OCI-M2 (cell line): ENCODE data around the gene ZNF814.
A peak's percentile ranks its signal among the peaks of the same experiment; 100 is the strongest.
"Not testable (repeated sequence)": the region's sequence is repeated elsewhere in the genome, so short reads cannot be mapped to it uniquely, and the experiment has no call there.

Experiments
- DNase-seq: peaks from one replicate; lab custom pipeline; 2025; ENCODE audit not compliant: unreplicated experiment; lab: John Stamatoyannopoulos, UW

Gene ZNF814

GRCh38 chr19:57888560-57889231 lies at the start of gene ZNF814:
TSS of gene ZNF814 (minus strand) at chr19:57889037. CDS start at chr19:57888802, 235 bp downstream.
- DNase-seq, result peak; percentile 76

- DNase-seq, result no peak
These were observed 46.9 kb upstream of the ZNF814 start for GRCh38 chr19:57935731-57936130.

- no peak for DNase-seq
These were observed 46.2 kb upstream of the ZNF814 start, which contains the start of gene ZNF418 for GRCh38 chr19:57934820-57935665. TSS of gene ZNF418 (minus strand) at chr19:57935402. CDS start at chr19:57933822, 1,580 bp downstream.

- no peak for DNase-seq
These were observed 38.8 kb upstream of the ZNF814 start for GRCh38 chr19:57927587-57927986.

- DNase-seq, result peak; percentile 74
These were observed 27.5 kb upstream of the ZNF814 start, which contains the start of gene ZNF417 for GRCh38 chr19:57916168-57916995. TSS of gene ZNF417 (minus strand) at chr19:57916592. CDS start at chr19:57916411, 181 bp downstream.

GRCh38 chr19:57914531-57914930 lies 25.7 kb upstream of the ZNF814 start:
- DNase-seq, result no peak

- DNase-seq, result no peak
These were observed 18.6 kb upstream of the ZNF814 start for GRCh38 chr19:57907394-57907793.

GRCh38 chr19:57905258-57905657 lies 16.4 kb upstream of the ZNF814 start:
- DNase-seq, result no peak

- no peak for DNase-seq
These were observed 14.9 kb upstream of the ZNF814 start for GRCh38 chr19:57903618-57904184.

GRCh38 chr19:57900311-57900710 lies 11.5 kb upstream of the ZNF814 start:
- DNase-seq, result no peak

- not testable (repeated sequence) for DNase-seq
These were observed 1.9 kb upstream of the ZNF814 start for GRCh38 chr19:57890706-57891105.

- DNase-seq, result no peak
These were observed 704 bp downstream of the ZNF814 start for GRCh38 chr19:57888107-57888559.

GRCh38 chr19:57887195-57887941 lies 1.5 kb downstream of the ZNF814 start:
- DNase-seq, result no peak

GRCh38 chr19:57886046-57886445 lies 2.8 kb downstream of the ZNF814 start:
- no peak for DNase-seq

- not testable (repeated sequence) for DNase-seq
These were observed 14.7 kb downstream of the ZNF814 start for GRCh38 chr19:57873883-57874799.

GRCh38 chr19:57872450-57872849 lies 16.4 kb downstream of the ZNF814 start:
- DNase-seq, result no peak

GRCh38 chr19:57870225-57870624 lies 18.6 kb downstream of the ZNF814 start:
- no peak for DNase-seq

- not testable (repeated sequence) for DNase-seq
These were observed 19.2 kb downstream of the ZNF814 start for GRCh38 chr19:57869655-57870054.
